Activated CD4-positive, alpha-beta T cell treated with anti-CD3 and anti-CD28 coated beads, Interleukin-2, Interleukin-4, amounts not matched to agents 100 ng/mL and 50 ng/mL, durations not matched to agents 16 hours and 8 hours (primary cell): ENCODE data around the gene WDR45B.
"Not testable (repeated sequence)": the region's sequence is repeated elsewhere in the genome, so short reads cannot be mapped to it uniquely, and the experiment has no call there.

Experiments
- DNase-seq: peaks from one replicate; pipeline ENCODE4 v3.0.0-alpha.2; 2020; ENCODE audit warnings: low spot score

The WDR45B gene

DNA sequence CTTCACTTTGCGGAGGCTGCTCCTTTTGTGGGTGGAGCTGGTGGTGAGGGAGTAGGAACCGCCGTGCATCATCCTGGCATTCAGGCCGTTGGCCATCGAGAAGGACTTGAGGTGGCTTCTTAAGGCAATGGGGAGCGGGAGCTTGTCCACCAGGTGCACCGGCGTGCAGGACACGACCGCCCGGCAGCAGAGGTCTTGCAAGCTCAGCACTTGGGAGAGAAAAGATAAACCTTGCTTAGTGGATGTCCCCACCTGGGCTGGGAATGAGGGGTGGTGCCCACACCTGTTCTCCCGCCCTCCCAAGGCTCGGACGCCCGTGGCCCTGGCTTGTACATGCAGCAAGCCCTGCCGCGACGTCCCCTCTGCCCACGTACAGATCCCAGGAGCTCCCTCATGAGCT is 9.7 kb upstream of the WDR45B start:
- DNase-seq, result no peak

GRCh38 chr17:82656266-82656665 is 8.0 kb upstream of the WDR45B start:
- no peak for DNase-seq

GRCh38 chr17:82655523-82655922 is 7.3 kb upstream of the WDR45B start:
- DNase-seq, result no peak

- DNase-seq, result no peak
These were observed 6.8 kb upstream of the WDR45B start for GRCh38 chr17:82655038-82655479.

DNA sequence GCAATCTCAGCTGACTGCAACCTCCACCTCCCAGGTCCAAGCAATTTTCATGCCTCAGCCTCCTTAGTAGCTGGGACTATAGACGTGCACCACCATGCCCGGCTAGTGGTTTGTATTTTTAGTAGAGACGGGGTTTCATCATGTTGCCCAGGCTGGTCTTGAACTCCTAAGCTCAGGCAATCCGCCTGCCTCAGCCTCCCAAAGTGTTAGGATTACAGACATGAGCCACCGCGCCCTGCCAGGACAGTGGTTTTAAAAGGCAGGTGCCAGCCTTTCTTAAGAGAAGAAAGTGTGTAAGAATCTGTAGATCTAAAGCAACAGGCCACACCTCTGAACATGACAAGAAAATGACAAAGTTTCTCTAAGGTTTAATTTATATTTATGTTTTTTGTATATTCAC is 6.4 kb upstream of the WDR45B start:
- not testable (repeated sequence) for DNase-seq

DNA sequence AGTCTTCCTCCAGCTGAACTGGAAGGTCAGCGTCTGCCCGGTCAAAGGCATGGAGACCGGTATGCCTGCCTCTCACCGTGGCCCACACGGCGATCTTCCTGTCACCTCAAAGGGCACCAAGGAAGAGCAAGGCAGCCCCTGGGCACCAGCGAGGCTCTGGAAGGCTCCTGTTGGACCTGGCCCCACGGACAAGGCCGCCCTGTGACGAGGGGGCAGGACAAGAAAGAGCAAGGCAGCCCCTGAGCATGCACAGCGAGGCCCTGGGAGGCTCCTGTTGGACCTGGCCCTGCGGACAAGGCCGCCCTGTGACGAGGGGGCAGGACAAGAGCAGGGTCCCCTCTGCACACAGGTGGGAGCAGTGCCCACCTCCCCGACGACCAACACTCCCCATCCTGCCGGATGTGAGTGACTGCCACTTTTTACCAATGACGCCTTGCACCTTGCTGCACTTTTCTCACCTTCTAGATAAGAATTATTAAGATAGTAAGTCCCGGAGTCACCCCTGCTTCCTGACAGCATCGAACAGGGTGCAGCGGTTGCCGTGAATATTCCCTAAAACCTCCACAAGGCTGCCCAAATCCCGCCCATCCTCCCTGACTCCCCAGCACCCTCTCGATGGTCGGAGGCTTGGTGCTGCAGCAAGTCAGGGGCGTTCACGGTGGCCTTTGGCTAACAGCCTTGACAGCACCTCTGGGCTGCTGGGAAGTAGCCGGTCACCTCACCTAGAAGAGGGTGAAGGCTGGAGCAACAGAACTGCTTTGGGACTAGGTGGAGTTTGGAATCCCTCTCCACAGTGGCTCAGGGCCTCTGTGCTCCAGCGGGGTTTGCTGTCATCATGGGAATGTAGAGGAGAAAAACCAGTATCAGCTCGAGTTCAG is 5.6 kb upstream of the WDR45B start:
- DNase-seq, result no peak

- DNase-seq, result no peak
These were observed 2.5 kb upstream of the WDR45B start for GRCh38 chr17:82650723-82651122.

DNA sequence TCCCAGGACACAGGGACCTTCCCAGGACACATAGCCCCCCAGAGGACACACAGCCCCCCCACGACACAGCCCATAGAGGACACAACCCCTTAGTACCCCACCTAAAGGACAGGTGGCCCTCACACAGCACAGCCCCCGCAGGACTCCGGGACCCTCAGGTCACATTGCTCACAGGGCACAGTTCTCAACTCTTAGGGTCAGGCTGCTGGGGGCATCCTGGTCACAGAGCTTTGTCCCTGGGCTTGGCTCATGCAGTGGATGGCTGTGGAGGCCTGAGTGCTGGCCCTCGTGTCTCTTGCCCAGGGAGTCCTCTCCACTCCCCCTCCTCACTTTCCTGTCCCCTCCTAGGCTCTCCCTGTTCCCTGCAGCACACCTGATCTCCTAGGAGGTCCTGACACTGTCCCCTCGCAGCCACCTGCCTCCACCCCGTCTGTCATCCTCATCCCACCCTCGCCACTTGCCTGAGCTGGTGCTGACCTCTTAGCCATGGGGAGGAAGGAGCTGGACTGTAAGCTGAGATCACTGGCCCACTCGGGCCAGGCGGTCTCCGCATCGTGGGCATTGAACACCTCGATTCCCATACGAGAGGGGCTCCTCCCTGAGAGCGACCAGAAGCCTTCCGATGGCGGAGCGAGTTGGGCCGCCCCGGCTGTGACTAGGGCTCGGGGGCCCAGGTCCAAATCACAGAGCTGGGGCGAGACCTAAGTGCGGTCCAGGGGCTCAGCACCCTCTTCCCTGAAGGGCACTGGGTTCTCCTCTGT is 1.4 kb upstream of the WDR45B start:
- no peak for DNase-seq

DNA sequence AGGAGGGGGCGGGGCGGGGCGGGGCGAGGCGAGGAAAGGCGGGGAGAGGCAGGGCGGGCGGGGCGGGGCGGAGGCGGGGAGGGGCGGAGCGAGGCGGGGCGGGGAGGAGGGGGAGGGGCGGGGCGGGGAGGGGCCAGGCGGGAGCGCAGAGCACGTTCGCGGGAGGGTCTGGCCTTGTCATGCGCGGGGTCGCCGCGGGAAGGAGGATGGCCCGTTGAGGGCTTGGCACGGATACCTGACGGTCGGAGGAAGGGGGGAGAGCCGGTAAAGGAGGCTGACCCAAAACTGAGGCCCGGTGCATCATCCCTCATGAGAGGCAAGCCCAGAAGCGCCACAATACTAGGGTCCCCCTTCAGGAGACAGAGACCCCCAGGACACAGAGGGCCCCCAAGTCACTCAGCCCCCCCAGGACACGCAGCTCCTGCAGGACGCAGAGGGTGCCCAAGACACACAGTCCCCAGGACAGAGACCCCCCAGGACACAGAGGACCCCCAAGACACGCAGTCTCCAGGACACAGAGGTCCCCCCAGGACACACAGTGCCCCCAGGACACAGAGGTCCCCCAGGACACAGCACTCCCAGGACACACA is 593 bp upstream of the WDR45B start:
- peak; percentile 11 for DNase-seq

DNA sequence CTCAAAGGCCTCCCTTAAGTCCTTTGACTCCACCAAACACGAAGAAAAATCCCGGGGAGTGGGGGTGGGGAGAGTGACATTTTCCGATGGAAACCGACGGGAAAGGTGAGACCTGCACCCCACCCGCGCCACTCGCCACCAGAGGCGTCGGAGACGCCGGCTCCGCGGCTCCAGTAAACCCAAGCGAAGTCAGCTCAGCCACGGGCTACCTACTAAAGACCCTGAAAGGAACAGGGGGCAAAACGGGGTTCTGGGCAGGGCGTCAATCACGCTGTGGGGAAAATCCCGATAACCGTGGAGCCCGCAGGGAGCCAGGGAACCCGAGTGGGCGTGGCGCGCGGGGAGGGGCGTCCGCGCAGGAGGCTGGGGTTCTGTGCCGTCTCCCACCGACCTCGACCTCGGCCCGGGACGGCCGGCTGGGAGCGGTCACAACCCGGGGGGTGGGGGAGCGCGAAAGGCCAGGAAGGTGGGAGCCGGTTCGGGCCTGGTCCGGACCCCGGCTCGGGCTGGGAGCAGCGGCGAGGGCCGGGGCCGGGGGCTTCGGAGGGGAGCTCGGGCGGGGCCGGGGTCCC is 565 bp downstream of the WDR45B start:
- peak; percentile 19 for DNase-seq

GRCh38 chr17:82645516-82645915 is 2.7 kb downstream of the WDR45B start:
- no peak for DNase-seq

- DNase-seq, result no peak
These were observed 4.1 kb downstream of the WDR45B start for GRCh38 chr17:82644148-82644547.

DNA sequence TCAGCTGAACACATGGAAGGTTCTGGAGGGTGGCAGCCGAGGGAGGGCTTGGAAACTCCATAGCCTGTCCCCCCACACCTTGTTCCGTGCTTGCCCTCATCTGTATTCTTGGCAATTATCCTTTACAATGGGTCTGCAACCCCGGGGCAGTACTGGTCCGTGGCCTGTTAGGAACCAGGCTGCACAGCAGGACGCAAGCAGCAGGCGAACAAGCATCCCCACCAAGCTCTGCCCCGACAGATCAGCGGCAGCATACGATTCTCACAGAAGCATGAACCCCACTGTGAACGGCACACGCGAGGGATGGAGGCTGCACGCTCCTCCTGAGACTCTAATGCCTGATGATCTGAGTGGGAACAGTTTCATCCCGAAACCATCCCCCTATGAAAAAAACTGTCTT is 6.2 kb downstream of the WDR45B start:
- no peak for DNase-seq

DNA sequence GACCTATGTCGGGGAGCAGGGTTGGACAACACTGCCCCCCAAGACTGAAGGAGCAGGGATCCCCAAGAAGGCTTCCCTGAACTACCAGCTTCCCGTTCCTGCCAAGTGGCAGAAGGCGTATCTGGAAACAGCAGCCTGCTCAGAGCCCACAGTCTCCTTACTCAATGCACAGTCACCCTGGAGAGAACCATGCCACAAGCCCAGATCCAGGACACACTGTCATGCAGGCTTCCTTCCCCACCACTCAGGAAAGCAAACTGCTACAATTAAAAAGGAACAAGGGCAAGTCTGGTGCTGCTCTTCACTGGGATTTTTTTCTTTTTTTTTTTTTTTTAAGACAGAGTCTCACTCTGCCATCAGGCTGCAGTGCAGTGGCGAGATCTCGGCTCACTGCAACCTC is 8.2 kb downstream of the WDR45B start:
- DNase-seq, result no peak

DNA sequence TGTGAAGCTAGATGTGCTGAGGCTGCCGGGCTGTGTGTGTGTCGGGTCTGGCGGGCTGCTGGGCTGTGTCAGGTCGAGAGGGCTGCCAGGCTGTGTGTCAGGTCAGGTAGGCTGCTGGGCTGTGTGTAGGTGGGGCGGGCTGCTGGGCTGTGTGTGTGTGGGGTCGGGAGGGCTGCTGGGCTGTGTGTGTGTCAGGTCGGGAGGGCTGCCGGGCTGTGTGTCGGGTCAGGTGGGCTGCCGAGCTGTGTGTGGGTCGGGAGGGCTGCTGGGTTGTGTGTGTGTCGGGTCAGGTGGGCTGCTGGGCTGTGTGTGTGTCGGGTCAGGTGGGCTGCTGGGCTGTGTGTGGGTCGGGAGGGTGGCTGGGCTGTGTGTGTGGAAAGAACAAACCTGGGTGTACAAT is 8.6 kb downstream of the WDR45B start:
- DNase-seq, result no peak

GRCh38 chr17:82638183-82638773 is 10.0 kb downstream of the WDR45B start:
- DNase-seq, result no peak

DNA sequence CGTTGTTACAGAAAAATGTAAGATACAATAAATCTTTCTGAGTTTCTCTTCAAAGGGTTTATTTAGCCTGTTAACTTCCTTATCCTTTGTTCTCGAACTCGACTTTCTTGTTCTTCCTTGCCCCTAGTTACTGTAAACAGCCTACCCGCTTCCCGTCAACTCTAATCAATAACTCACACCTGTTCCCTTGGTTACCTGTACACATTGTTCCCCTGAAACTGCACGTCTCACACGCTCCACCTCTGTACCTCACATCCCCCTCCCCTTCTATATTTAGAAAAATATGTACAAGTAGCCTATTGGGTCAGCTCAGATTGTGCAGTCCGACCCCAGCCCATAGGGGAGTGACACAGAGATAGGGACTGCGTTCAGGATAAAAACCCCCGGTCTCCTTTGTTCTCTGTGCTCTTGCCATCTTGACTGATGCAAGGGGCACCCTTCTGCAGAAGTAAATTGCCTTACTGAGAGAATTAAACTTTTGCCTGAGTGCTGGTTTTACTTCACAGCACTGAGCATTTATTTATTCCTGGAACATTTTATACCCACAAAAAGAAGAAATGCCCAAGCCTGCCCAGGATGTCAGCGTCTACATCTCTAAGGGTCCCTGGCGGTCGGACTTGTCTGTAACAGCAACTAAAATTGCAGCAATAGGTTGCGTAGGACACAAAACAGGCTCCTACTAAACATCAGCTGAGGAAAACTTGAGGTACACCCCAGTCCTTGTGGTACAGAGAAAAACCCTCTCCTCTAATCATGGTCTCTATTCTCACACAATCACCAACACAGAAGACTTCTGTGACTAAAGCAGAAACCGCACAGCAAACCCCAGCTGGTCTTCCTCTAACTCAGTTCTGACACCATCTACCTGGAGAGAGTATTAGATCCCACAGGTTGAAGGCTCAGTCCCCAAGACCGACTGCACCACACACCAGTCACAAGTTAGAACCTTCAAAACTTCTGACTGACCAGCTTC is 11.3 kb downstream of the WDR45B start:
- no peak for DNase-seq

GRCh38 chr17:82633343-82633742 is 14.9 kb downstream of the WDR45B start:
- DNase-seq, result peak; percentile 30

DNA sequence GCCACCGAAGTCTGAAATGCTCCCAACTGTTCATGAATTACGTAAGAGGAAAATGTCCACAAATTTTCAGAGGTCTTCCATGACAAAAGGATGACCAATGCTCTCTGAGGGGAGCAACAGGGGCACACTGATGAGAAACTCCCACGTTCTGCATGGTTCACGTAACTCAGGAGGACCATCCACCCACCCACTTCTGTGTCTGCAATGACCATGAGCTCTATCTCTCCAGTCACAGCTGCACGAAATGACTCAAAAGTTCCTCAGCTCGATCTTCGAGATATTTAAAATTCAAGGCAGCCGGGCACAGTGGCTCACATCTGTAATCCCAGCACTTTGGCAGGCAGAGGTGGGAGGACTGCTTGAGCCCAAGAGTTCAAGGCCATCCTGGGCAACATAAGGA is 15.8 kb downstream of the WDR45B start:
- DNase-seq, result no peak

GRCh38 chr17:82631544-82631943 is 16.7 kb downstream of the WDR45B start:
- no peak for DNase-seq

DNA sequence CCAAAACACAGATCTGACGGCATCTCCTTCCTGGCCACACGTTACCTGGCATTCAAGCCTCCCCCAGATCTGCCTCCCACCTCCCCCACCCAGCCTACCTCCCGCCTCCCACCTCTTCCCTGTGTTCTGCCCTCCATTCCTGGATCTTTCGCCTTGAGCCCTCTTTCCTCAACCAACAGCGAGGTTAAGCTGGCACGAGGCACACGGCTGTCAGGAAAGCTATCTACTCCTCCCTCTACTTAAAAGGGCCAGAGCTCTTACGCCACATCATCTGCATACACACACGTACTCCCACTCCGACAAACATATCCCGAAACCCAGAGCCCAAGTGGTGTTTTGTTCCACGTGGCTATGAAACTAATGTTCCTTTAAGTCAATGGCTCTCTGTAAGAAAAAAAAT is 18.0 kb downstream of the WDR45B start:
- no peak for DNase-seq
